Left lobe of liver (tissue), 2 donors: Measurements from ENCODE around the gene PRICKLE1. TPM values are rescaled to one million over a fixed set of nuclear protein-coding genes. Genes with fewer than 3 reads are reported as not detected.

Experiments used
- ATAC-seq: fragments of 200-7000 bp; cut with Tn5 transposase; one replicate; pipeline ENCODE4 v1.9.1; 2020; ENCODE audit warnings: mild to moderate bottlenecking, moderate library complexity
- DNase-seq: peaks from one replicate; pipeline ENCODE4 v3.0.0-alpha.2; 2020; ENCODE audit warnings: low spot score
- total RNA-seq: library from RNA; stranded (reverse); gene quantifications from one replicate; pipeline ENCODE4 v1.2.1, GENCODE V29; 2021
- donor health status: DM: no; HTN: no; CAD: no; lungs with moderate emphysema.
- donor health status: DM: no; HTN: yes; CAD: no.

The PRICKLE1 gene
- total RNA-seq, 1 donor from 2014 or later = 1.9 TPM

- ATAC-seq = no peak
- no peak for DNase-seq
These were observed 125.9 kb downstream of the PRICKLE1 start for GRCh38 chr12:42463671-42464070.

DNA sequence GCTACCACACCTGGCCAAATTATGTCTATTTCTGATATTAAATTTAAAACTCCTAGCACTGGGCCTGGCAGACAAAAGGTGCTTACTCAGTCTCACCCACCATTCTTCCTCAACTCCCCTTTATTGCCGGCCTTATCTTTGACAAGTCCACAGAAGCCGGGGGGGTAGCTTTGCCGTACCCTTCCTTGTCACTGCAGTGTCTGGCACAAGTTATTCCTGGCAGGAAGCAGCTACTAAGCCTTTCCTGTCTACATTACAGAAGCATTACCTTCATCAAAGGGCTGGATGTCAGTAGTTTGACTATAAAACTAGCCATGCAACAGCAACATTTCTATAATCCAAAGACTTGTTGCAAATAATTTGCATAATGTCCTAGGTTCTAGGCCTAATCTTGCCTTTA lies 127.1 kb downstream of the PRICKLE1 start:
- no peak for DNase-seq
- no peak for ATAC-seq

DNA sequence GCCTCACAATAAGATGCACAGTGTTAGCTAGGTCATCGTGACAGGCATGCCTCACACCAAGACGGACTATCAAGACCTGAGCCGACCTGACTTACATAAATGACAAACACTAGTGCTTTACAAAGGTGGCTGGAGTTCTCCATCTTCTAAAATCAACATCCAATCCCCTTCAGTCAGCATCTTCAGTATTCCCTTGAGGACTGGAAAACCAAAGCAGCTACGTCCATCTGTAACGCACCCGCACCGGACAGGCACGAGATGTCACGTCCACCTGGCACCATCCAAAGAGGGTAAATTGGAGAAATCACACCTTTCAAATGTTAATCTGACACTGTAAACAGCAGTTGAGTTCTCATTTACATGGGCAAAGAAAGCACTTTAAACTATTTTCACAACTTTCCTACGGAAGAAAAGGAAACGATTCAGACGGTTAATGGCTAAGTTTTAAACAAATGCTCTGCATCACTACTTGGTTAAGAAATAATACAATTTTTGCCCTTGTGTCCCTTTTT lies 130.2 kb downstream of the PRICKLE1 start:
- no peak for ATAC-seq
- DNase-seq = no peak

GRCh38 chr12:42458575-42458974 lies 131.0 kb downstream of the PRICKLE1 start:
- ATAC-seq = no peak
- no peak for DNase-seq

- DNase-seq (no peak), ATAC-seq (no peak)
These were observed 139.3 kb downstream of the PRICKLE1 start for GRCh38 chr12:42450248-42450647.

GRCh38 chr12:42448841-42449240 lies 140.7 kb downstream of the PRICKLE1 start:
- DNase-seq (no peak), ATAC-seq (no peak)

DNA sequence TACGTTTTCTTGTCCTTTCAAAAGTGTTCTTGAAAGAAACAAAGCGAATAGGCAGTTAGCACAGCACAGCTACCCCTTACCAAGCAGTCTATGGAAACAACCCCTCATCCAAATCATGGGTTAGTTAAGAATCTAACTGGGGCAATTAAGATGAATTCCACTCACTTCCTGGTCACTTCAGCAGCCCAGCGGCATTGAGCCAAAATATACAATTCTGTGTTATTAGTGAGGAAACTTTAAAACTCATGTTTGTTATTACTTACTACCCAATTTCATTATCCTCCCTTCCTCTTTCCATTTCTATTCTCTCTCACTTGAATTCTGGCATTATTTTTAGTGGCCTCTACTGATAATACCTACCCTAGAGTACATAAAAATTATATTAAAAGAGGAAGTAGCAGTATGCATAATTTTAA lies 142.2 kb downstream of the PRICKLE1 start:
- no peak for ATAC-seq
- DNase-seq = no peak

- no peak for DNase-seq
- ATAC-seq = no peak
These were observed 142.8 kb downstream of the PRICKLE1 start for GRCh38 chr12:42446761-42447160.

GRCh38 chr12:42445891-42446290 lies 143.7 kb downstream of the PRICKLE1 start:
- ATAC-seq = no peak
- DNase-seq = no peak

DNA sequence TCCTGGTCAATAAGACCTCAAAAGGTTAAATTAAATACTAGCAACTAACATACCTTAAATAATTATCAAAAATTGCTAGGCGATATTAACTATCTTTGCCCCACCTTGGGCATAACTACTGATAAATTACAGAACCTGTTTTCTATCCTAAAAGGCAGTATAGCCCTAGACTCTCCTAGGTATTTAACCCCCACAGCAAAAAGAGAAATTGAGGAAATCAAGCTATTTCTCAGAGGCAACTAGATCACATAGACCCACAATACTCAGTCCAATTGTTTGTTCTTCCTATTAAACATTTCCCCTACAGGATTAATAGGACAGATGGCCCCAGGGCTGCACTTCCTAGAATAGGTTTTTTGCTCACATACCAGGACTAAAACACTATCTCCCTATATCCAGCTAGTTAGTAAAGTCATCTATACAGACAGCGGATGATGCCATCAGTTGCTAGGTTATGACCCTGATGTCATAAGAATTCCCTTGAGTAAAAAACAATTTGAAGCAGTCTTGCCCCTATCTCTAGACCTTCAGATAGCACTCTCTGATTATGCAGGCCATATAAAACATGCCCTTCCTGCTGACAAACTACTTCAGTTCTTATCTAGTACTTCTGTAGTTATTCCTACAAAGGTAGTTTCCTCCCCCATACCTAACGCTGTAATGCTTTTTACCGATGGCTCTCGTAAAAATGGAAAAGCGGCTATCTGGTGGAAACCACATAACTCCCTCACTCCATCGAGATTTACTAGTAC lies 145.2 kb downstream of the PRICKLE1 start:
- no peak for DNase-seq
- no peak for ATAC-seq

DNA sequence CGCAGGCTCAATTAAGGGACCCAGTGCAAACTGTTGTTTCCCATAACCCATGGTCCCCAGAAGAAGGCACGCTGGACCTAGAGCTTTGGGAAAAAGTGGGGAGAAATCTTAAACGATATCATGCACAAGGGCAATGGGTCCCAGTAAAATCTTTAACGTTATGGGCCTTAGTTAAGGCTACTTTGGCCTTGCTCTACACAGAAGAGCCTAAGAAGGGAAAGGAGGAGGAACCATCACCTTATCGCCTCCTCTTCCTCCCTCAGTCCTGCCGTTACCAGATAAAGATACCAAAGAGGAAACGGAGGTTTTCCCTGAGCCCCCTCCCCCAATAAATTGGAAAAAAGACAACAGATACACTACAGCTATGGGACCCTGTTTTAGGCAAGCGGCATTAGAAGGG lies 146.7 kb downstream of the PRICKLE1 start:
- DNase-seq (no peak), ATAC-seq (no peak)

GRCh38 chr12:42442311-42442759 lies 147.2 kb downstream of the PRICKLE1 start:
- DNase-seq (no peak), ATAC-seq (no peak)

DNA sequence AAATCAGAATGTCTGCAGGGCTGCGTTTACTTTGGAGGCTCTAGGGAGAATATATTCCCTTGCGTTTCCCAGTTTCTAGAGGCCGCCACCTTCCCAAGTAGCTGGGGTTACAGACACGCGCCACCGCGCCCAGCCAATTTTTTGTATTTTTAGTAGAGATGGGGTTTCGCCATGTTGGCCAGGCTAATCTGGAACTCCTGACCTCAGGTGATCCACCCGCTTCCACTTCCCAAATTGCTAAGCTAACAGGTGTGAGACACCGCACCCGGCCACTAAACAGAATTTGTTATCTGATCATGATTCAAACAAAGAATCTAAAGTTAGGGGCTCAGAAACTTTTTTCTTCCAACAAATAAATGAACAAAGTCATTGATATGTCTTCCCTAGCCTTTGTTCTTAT lies 148.9 kb downstream of the PRICKLE1 start:
- no peak for ATAC-seq
- no peak for DNase-seq

DNA sequence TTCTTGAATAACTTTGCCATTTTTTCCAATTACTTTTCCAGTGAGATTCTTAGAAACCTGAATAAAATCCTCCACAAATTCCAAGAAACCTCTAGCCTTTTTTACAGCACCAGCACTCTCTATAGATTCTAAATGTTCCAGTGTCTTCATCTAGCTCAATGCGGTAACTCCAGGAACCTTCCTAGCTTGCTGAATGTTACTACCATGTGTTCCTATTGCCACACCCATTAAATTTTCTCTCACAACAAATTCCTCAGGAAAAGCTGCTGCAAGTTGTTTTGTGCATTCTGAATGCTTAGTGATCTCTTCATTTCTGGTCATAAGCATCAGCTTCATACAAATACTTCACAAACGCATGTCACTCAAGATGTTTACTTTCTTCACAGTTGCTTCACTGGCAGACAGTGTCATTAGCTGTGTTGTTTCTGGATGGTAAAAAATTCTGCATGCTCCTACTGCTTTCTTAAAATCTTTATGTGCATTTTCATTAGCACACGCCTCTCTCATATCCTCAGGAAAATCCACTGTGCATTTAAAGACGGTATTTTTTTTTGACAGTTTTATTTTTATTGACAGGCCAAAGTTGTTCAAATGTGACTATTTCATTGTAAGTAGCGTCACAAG lies 156.9 kb downstream of the PRICKLE1 start:
- no peak for DNase-seq

GRCh38 chr12:42428850-42429249 lies 160.7 kb downstream of the PRICKLE1 start:
- DNase-seq = no peak
- ATAC-seq = no peak

More for the DNA sequence above, 156.9 kb downstream of the PRICKLE1 start:
- ATAC-seq = no peak

DNA sequence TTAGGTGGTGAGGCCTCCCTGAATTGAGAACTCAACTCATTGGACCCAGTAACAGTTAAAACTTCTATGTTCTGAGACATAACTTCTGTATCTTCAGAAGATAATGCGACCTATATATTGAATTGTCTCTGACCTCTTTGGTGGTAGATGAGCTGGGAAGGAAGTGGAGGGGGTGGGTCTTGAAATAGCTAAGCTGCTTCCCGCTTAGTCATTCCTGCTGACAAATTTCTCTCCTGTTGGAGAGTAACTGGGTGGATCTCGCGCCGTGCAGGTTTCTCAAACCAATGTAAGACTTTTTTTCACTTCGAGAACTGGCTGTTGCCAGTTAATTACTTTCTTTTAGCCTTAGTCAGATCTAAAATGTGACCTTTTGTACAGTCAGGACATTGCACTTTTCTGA lies 162.8 kb downstream of the PRICKLE1 start:
- no peak for DNase-seq
- peak; percentile 38 for ATAC-seq

DNA sequence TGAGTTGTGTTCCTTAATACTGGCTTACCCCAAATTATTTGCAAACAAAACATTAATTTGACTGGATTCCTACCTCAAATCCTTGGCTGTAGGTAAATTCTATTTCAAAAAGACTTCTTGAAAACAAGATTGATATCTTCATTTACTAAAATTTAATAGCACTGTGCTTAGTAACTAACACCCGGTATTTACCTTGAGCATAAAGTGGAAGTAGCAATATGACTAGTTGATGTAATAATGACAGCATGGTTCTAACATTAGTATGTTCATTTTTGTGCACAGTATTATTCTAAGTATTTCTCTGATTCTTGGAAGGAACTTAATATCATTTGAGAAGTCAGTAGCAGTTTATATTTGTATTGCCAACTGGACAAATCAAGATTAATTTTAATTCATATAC lies 166.8 kb downstream of the PRICKLE1 start:
- DNase-seq = no peak
- ATAC-seq = no peak

- ATAC-seq = peak; percentile 72
- no peak for DNase-seq
These were observed 167.4 kb downstream of the PRICKLE1 start for GRCh38 chr12:42421844-42422779.

DNA sequence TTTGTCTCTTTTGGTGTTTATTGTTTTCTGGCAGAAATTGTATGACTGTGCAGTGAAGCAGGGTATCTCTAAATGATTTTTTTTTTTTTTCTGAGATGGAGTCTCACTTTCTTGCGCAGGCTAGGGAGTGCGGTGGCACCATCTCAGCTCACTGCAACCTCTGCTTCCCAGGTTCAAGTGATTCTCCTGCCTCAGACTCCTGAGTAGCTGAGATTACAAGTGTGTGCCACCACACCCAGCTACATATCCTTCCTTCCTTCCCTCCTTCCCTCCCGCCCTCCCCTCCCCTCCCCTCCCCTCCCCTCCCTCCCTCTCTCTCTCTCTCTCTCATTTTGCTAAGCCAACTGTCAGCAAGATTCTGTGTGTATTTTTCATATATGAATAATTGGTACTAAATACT lies 169.2 kb downstream of the PRICKLE1 start:
- ATAC-seq (no peak), DNase-seq (no peak)

DNA sequence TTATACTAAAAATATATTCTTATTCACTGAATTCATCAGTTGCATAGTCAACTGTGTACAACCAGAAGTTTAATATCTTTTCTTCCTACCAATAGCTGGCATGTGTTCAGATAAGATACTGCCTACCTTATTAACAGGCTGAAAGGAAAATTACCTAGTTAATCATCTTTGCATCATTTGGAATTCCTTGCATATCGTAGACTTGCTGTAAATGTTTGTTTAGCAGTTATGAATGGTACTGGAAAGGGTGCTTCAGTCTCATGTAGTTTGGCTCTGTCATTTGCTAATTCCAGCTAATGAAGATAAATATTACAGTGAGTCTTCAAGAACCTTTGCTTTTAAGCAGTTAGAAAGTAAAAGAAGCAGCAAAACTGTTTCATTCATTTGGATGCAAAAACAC lies 179.2 kb downstream of the PRICKLE1 start:
- DNase-seq (no peak), ATAC-seq (no peak)

DNA sequence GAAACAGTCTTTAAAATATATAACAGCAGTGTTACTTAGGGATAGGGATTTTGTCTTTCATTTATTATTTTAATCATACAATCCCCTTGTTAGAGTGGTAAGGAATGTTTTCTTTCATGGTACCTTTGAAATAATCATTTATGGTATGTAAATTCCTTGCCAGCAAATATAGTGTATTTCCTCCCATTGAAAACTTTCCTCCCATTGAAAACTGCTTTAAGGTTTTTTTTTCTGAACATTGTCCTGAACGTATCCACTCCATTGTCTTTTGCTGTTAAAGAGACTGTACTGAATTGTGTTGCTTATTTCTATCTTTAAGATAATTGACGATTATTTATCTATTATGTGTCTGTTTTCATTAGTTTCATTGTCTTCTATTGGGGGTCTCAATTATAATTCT lies 180.1 kb downstream of the PRICKLE1 start:
- ATAC-seq = no peak
- DNase-seq = no peak
